Endothelial cell of hepatic sinusoid (primary cell): ENCODE measurements around the gene TLR5.
"Not testable (repeated sequence)": the region's sequence is repeated elsewhere in the genome, so short reads cannot be mapped to it uniquely, and the experiment has no call there.

Experiments
- in situ Hi-C: cut with HindIII; loops from 2 replicates; pipeline ENCODE4 v1.10.0; 2017; ENCODE audit warnings: low sequenced_read_pairs

TLR5 gene

GRCh38 chr1:223142795-223143536, at the start of gene TLR5:
TLR5 (minus strand) TSS chr1:223143248; CDS start chr1:223113031, 30,217 bp downstream.
- in situ Hi-C loops: no loop called here

GRCh38 chr1:223189903-223190724, 47.1 kb upstream of the TLR5 start:
- in situ Hi-C loops: loop anchor here (5.0 kb wide), 1 partner anchor 147 kb away; no protein-coding TSS in a partner anchor

GRCh38 chr1:223189525-223189902, 46.5 kb upstream of the TLR5 start:
- in situ Hi-C loops: no loop called here

GRCh38 chr1:223188618-223189356, 45.7 kb upstream of the TLR5 start:
- in situ Hi-C loops: no loop called here

GRCh38 chr1:223186800-223187199, 43.8 kb upstream of the TLR5 start:
- in situ Hi-C loops: no loop called here

- in situ Hi-C loops: no loop called here
These were observed 40.3 kb upstream of the TLR5 start for GRCh38 chr1:223183268-223183862.

- in situ Hi-C loops: no loop called here
These were observed 37.8 kb upstream of the TLR5 start for GRCh38 chr1:223180731-223181321.

- in situ Hi-C loops: loop anchor here (5.0 kb wide), 1 partner anchor 87 kb away; no protein-coding TSS in a partner anchor
These were observed 36.7 kb upstream of the TLR5 start for GRCh38 chr1:223179786-223180185.

- in situ Hi-C loops: loop anchor here (5.0 kb wide), 1 partner anchor 87 kb away; no protein-coding TSS in a partner anchor
These were observed 36.2 kb upstream of the TLR5 start for GRCh38 chr1:223179280-223179679.

GRCh38 chr1:223177681-223178080, 34.6 kb upstream of the TLR5 start:
- in situ Hi-C loops: loop anchor here (5.0 kb wide), 1 partner anchor 85 kb away; no protein-coding TSS in a partner anchor

- in situ Hi-C loops: loop anchor here (5.0 kb wide), 1 partner anchor 84 kb away; no protein-coding TSS in a partner anchor
These were observed 33.4 kb upstream of the TLR5 start for GRCh38 chr1:223176437-223176836.

GRCh38 chr1:223175633-223176032, 32.6 kb upstream of the TLR5 start:
- in situ Hi-C loops: loop anchor here (5.0 kb wide), 1 partner anchor 83 kb away; no protein-coding TSS in a partner anchor

GRCh38 chr1:223175032-223175431, 32.0 kb upstream of the TLR5 start:
- in situ Hi-C loops: loop anchor here (5.0 kb wide), 1 partner anchor 83 kb away; no protein-coding TSS in a partner anchor

GRCh38 chr1:223169458-223169857, 26.4 kb upstream of the TLR5 start:
- in situ Hi-C loops: not testable (repeated sequence)

GRCh38 chr1:223161321-223161720, 18.3 kb upstream of the TLR5 start:
- in situ Hi-C loops: no loop called here

GRCh38 chr1:223156343-223156742, 13.3 kb upstream of the TLR5 start:
- in situ Hi-C loops: no loop called here

GRCh38 chr1:223155153-223155552, 12.1 kb upstream of the TLR5 start:
- in situ Hi-C loops: no loop called here

- in situ Hi-C loops: no loop called here
These were observed 10.4 kb upstream of the TLR5 start for GRCh38 chr1:223153177-223154119.

- in situ Hi-C loops: no loop called here
These were observed 9.4 kb upstream of the TLR5 start for GRCh38 chr1:223152399-223152798.
